Left renal cortex interstitium (tissue), 4 donors: ENCODE results near the gene ADGRF4. TPM values are rescaled to one million over a fixed set of nuclear protein-coding genes. Genes with fewer than 3 reads are reported as not detected.
"Not testable (repeated sequence)": the region's sequence is repeated elsewhere in the genome, so short reads cannot be mapped to it uniquely, and the experiment has no call there.

Experiments used
- DNase-seq, 4 donors: peaks; one replicate each; pipeline ENCODE4 v3.0.0-alpha.2; 2013; ENCODE audit warnings: low read depth in 4 of 4, low spot score in 2 of 4, missing footprints in 1 of 4
- polyA plus RNA-seq, 4 donors: library from polyadenylated mRNA; unstranded; fragments of 120-200 nt; gene quantifications; one replicate each; pipeline ENCODE4 v1.2.1, GENCODE V29; 2013; ENCODE audit not compliant: insufficient read length in 4 of 4

The ADGRF4 gene
- polyA plus RNA-seq, 4 donors, result 0.21 to 0.30 TPM; not detected in 2

GRCh38 chr6:47729457-47729856 lies 31.1 kb downstream of the ADGRF4 start:
- no peak for DNase-seq

GRCh38 chr6:47733879-47734558 lies 35.6 kb downstream of the ADGRF4 start:
- no peak for DNase-seq

GRCh38 chr6:47734831-47735481 lies 36.6 kb downstream of the ADGRF4 start:
- DNase-seq, result no peak

DNA sequence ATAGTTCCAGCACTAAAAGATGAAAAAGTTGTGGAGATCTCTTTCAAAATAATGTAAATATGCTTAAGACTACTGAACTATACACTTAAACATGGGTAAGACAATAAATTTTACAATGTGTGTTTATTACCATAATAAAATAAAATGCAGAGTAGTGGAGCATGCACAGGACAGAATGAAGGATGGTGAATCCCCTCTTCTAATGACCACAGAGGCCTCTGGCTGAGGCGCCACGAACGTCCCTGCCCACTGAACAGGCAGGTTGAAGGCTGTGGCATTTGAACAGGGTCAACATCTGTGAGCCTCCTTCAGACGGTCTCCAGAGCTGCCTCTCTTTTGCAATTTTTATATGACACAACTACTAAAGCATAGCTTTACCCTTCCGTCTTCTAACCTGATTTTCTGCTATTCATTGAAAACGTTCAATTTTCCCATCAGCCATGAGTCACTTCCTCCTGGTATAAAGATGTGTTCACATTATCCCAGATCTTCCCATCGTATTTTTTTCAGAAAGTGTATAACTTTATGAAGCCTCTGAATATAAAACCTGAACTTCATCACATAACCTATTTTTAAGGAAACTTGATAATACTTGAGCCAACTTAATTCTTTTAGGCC lies 37.8 kb downstream of the ADGRF4 start:
- DNase-seq, result no peak

GRCh38 chr6:47737406-47737805 lies 39.0 kb downstream of the ADGRF4 start:
- DNase-seq, result no peak

DNA sequence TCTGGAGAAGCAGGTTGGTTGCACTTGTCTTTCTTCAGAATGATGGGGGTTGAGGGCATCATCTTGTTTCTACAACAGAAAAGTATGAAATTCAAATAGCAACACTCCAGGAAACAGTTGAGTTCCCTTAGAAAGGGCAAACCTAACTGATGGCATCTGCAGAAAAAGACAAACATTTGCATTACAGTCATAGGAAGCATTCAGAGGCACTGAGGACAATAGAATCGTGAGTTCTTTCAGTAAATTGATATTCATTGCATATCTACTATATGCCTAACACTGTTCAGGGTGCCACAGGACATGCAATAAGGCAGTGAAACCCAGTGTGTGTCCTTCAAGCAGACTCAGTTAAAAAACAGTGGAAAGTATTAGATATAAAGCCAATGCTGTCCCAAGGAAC lies 42.3 kb downstream of the ADGRF4 start:
- DNase-seq, result no peak

- DNase-seq, result no peak
These were observed 43.4 kb downstream of the ADGRF4 start for GRCh38 chr6:47741807-47742206.

DNA sequence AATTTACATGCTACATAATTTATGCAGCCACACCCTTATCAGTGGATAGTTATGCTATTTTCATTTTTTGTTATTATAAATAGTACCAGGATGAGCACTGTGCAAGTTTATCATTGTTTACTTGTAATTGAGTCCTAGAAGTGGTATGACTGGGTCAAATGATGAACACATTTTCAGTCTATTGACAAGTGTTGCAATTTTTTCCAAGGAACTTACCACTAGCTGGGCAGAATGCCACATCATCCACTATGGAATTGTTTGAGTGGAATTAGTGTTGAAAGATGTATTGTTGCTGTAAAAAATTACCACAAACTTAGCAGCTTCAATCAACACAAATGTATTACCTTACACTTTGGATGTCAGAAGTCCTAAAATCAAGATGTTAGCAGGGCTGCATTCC lies 45.4 kb downstream of the ADGRF4 start:
- no peak for DNase-seq

- DNase-seq, result not testable (repeated sequence)
These were observed 46.9 kb downstream of the ADGRF4 start for GRCh38 chr6:47745269-47745668.

GRCh38 chr6:47749757-47750156 lies 51.4 kb downstream of the ADGRF4 start:
- no peak for DNase-seq

DNA sequence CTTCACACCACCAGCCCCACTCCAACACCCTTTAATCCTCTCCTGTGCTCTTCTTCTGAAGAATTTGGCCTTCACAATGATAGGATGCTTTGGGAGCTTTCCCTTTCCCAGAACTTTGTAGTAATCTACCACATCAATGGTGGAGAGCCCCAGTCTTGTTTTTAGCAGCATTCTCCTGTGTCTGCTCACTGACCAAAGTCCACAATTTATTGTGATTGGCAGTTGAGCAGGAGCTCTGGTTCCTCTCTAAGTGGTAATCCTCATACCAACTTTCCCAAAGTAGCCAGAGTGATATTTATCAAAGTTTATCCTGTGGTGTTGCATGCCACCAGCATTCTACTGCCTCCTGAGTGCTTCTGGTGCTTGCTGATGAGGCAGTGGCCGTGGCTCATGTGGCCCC lies 54.4 kb downstream of the ADGRF4 start:
- DNase-seq, result no peak

- DNase-seq, result no peak
These were observed 61.0 kb downstream of the ADGRF4 start for GRCh38 chr6:47759364-47759763.

DNA sequence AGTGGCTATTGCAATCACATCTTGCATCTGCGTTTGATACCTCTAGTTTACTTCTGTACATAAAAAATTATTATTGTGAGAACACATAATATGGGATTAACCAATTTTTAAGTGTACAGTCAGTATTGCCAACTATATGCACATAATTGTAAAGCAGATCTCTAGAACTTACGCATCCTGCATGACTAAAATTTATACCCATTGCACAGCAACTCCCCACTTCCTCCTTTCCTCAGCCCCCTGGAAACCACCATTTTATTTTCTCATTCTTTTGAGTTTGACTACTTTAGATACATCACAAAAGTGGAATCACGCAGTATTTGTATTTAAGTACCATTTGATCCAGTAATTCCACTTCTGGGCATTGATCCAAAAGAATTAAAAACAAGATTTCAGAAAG lies 64.1 kb downstream of the ADGRF4 start:
- no peak for DNase-seq

DNA sequence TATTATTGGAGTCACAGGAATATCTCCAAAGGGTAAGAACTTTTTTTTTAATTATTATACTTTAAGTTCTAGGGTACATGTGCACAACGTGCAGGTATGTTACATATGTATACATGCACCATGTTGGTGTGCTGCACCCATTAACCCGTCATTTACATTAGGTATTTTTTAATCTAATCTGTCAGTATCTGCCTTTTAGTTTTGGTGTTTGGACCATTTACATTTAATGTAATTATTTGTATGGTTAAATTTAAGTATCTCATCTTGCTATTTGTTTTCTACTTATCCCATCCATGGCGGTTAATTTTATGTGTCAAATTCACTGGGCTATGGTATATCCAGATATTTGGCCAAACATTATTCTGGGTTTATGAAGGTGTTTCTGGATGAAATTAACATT lies 68.1 kb downstream of the ADGRF4 start:
- no peak for DNase-seq

DNA sequence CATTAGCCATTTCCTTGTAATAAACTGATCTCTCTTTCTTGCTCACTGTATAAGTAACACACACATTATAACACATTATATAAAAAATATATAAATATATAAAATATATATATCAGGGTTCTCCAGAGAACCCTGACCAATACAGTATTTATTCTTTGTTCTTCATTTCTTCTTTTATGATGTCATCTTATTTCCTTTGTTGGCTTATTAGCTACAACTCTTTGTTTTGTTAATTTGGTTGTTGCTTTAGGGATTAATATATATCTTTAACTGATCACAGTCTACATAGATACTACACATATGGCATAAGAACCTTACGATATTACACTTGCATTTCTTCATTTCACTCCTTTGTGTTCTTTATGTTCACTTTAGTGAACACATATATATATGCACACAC lies 68.7 kb downstream of the ADGRF4 start:
- DNase-seq, result no peak

DNA sequence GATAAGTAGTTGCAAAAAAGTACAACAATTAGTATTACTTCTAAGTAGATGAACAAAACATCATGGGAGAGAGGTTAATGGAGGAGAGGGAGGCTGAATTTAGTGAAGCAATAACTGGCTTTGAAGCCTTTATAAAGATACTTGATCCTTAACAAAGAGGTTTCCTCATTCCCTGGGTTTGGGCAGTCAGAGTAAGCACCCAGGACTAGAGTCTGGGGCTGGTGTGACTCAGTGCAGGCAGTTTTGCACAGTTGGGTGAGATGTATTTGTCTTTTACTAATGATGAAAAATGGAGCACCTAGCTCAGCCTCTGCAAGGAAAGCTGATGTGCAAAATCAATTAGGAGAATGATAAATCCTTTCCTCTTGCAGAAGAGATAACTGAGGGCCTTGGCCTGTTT lies 71.6 kb downstream of the ADGRF4 start:
- DNase-seq, result no peak

Other genes with a start within 250 kb of the ADGRF4 start
- gene CD2AP, start 220.8 kb upstream of the ADGRF4 start, polyA plus RNA-seq, result 10 to 100 TPM; 64.1 to 87.6 (median 76.0) TPM
- gene OPN5, start 83.5 kb downstream of the ADGRF4 start, polyA plus RNA-seq, result 1 to 10 TPM in 1 of 4 donors, under 1 TPM in 3; 0.45 to 1.1 (median 0.69) TPM